ENCODE results near the gene TREML1.

TREML1 gene

GRCh38 chr6:41155132-41155805 is 1.1 kb upstream of the TREML1 start:
- in situ Hi-C loops (cut with HindIII; ENCODE audit: low pct_ligation_motif_present, low sequenced_read_pairs): no loop called here
- Histone ChIP-seq H3K36me3 (replicated peaks) (no peaks in the 10 kb centered on the region), H3K4me3 (ENCODE audit: low read depth, low read length) (no peak overlapping the region), H3K27ac (no peak overlapping the region), H3K27me3 (replicated peaks) (no peaks in the 10 kb centered on the region)
- DNase-seq: no peak
- TF ChIP-seq, protein P1, sequence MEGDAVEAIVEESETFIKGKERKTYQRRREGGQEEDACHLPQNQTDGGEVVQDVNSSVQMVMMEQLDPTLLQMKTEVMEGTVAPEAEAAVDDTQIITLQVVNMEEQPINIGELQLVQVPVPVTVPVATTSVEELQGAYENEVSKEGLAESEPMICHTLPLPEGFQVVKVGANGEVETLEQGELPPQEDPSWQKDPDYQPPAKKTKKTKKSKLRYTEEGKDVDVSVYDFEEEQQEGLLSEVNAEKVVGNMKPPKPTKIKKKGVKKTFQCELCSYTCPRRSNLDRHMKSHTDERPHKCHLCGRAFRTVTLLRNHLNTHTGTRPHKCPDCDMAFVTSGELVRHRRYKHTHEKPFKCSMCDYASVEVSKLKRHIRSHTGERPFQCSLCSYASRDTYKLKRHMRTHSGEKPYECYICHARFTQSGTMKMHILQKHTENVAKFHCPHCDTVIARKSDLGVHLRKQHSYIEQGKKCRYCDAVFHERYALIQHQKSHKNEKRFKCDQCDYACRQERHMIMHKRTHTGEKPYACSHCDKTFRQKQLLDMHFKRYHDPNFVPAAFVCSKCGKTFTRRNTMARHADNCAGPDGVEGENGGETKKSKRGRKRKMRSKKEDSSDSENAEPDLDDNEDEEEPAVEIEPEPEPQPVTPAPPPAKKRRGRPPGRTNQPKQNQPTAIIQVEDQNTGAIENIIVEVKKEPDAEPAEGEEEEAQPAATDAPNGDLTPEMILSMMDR (IDR thresholded peaks at IDR 0.05; ENCODE audit: low read depth, low read length, missing control alignments): no peak

- H3K4me3 ChIP-seq (ENCODE audit: low read depth, low read length): no peak overlapping the region
- H3K27me3 ChIP-seq (replicated peaks): no peaks in the 10 kb centered on the region
- DNase-seq: no peak
- no peaks in the 10 kb centered on the region for H3K36me3 ChIP-seq (replicated peaks)
- TF ChIP-seq, protein P1 (IDR thresholded peaks at IDR 0.05; ENCODE audit: low read depth, low read length, missing control alignments): no peak
- no peak overlapping the region for H3K27ac ChIP-seq
- in situ Hi-C loops (cut with HindIII; ENCODE audit: low pct_ligation_motif_present, low sequenced_read_pairs): no loop called here
Observed at GRCh38 chr6:41153451-41153850, 696 bp downstream of the TREML1 start.

GRCh38 chr6:41150671-41151070 is 3.5 kb downstream of the TREML1 start:
- DNase-seq: no peak
- Histone ChIP-seq H3K36me3 (replicated peaks) (no peaks in the 10 kb centered on the region), H3K27ac (no peak overlapping the region), H3K4me3 (ENCODE audit: low read depth, low read length) (no peak overlapping the region), H3K27me3 (replicated peaks) (no peaks in the 10 kb centered on the region)
- in situ Hi-C loops (cut with HindIII; ENCODE audit: low pct_ligation_motif_present, low sequenced_read_pairs): no loop called here
- TF ChIP-seq, protein P1 (IDR thresholded peaks at IDR 0.05; ENCODE audit: low read depth, low read length, missing control alignments): peak; percentile 4

GRCh38 chr6:41147917-41148316 is 6.2 kb downstream of the TREML1 start:
- TF ChIP-seq, protein P1 (IDR thresholded peaks at IDR 0.05; ENCODE audit: low read depth, low read length, missing control alignments): no peak
- Histone ChIP-seq H3K4me3 (ENCODE audit: low read depth, low read length) (no peak overlapping the region), H3K27me3 (replicated peaks) (no peaks in the 10 kb centered on the region), H3K36me3 (replicated peaks) (no peaks in the 10 kb centered on the region), H3K27ac (no peak overlapping the region)
- in situ Hi-C loops (cut with HindIII; ENCODE audit: low pct_ligation_motif_present, low sequenced_read_pairs): no loop called here
- no peak for DNase-seq

GRCh38 chr6:41136911-41137310 is 17.2 kb downstream of the TREML1 start:
- in situ Hi-C loops (cut with HindIII; ENCODE audit: low pct_ligation_motif_present, low sequenced_read_pairs): no loop called here
- no peaks in the 10 kb centered on the region for H3K27me3 ChIP-seq (replicated peaks)
- TF ChIP-seq, protein P1 (IDR thresholded peaks at IDR 0.05; ENCODE audit: low read depth, low read length, missing control alignments): no peak
- no peak overlapping the region for H3K27ac ChIP-seq
- H3K4me3 ChIP-seq (ENCODE audit: low read depth, low read length): no peak overlapping the region
- no peak for DNase-seq
- H3K36me3 ChIP-seq (replicated peaks): no peaks in the 10 kb centered on the region
